HG02759 (cell line): ENCODE measurements around the gene NSL1.
A peak's percentile ranks its signal among the peaks of the same experiment; 100 is the strongest.
"Not testable (repeated sequence)": the region's sequence is repeated elsewhere in the genome, so short reads cannot be mapped to it uniquely, and the experiment has no call there.

ENCODE experiments used
- ATAC-seq: cut with Tn5 transposase; IDR thresholded peaks from one replicate; pipeline ENCODE4 v1.9.1; 2021; ENCODE audit warnings: mild to moderate bottlenecking, moderate library complexity; ENCODE audit not compliant: unreplicated experiment

The NSL1 gene

DNA sequence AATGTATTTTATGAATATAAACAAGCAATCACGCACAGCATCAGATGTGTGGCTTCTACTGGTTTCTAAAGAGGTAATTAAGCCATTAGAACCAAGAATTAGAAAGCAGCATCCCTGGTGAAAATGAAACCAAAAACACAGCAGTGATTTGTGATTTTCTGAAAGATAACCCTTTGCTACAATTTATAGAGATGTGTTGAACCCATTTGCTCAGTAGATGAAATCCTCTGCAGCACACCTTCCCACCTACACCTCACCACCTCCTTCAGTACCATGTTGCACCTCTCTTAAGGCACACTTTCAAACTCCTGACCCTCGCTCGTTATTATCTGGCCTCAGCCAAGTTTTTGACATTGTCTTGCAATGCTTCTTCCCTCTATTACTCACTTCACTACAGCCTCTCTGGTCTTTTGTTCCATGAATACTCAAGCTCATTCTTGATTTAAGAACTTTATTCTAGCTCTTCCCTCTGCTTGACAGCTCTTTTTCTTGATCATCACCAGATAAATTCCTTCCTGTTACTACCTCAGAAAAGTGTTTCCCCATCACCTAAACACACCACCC, 38.6 kb downstream of the NSL1 start:
- ATAC-seq: peak; percentile 34

DNA sequence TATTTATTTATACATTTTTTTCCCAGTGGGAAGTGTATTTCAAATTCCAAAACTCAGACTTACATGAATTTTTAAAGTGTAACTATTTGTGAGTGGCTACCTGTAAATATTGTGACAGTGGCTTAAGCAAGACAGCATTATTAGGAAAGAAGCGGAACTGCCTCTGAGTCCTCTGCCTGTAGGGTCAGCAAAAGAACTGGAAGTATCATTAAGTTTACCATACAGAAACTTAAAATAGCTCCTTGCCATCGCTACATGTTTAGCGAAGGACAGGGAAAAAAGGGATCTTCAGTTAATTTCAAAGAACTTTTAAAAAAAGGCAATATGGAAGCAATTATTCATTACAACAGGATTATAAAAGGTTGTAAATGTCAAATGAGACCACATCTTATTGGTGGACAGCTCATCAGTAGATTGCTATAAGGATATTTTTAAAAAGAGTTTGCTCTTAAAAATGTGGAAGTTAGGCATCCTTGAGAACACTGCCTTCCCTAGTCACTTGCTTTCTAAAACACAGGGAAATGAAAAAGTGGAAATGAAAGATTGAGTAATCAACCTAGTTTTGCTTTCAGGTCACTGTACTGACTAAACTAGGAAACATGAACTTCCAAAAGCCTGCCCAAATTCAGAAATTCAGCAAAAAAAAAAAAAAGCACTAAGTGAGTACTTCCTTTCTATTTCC, 39.2 kb downstream of the NSL1 start:
- ATAC-seq: peak; percentile 28

DNA sequence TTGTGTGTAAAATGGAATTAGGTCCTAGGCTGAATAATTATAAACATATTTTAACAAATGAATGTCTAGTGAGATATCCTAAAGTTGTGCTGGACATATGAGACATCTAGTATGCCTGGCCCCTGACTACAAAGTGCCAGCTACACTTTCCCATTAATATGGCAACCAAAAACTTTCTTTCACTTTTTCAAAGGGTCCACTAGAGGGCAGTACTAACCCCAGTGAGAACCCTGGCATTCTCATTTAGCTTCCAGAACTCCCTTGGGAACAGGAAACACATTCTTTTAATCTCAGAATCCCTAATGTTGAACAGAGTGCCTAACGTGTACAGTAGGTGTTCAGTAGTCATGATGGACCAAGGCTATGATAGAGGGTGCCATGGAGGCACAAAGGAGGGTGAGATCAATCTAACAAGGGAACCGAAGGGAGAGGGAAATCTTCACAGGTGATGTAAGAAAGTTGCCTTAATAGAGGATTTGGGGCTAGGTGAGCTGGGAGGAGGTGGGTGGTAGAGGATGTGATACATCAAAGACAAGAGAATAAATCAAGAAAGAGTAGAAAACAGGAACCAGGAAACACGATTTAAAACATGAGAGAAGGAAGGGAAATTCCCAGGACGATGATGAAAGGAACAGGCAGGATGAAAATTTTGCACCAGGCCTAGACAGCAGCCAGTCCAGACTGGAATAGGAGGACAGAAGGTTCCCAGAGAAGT, 41.6 kb downstream of the NSL1 start:
- no peak for ATAC-seq

DNA sequence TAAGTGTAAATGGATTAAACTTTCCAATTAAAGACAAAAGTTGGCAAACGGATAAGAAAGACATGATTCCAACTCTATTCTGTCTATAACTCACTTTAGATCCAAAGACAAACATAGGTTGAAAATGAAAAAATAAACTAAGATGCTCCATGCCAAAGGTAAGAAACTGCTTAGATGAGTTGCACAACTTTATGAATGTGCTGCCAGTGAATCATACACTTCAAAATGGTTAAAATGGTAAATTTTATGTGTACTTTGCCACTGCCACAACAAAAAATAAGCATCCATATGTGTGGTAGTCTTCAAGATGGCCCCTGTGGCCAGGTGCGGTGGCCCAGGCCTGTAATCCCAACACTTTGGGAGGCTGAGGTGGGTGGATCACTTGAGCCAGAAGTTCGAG, 45.0 kb downstream of the NSL1 start:
- ATAC-seq: no peak

DNA sequence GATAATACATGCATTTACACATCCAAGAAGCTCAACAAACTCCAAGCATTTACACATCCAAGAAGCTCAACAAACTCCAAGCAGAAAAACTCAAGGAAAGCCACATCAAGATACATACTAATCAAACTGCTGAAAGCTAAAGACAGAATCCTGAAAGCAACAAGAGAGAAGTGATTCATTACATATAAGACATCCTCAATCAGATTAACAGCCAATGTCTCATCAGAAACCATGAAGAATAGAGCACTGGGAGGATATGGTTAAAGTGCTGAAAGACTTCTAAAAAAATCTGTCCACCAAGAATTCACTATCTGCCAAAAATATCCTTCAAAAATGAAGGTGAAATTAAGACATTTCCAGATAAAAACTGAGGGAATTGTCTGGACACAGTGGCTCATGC, 46.3 kb downstream of the NSL1 start:
- no peak for ATAC-seq

DNA sequence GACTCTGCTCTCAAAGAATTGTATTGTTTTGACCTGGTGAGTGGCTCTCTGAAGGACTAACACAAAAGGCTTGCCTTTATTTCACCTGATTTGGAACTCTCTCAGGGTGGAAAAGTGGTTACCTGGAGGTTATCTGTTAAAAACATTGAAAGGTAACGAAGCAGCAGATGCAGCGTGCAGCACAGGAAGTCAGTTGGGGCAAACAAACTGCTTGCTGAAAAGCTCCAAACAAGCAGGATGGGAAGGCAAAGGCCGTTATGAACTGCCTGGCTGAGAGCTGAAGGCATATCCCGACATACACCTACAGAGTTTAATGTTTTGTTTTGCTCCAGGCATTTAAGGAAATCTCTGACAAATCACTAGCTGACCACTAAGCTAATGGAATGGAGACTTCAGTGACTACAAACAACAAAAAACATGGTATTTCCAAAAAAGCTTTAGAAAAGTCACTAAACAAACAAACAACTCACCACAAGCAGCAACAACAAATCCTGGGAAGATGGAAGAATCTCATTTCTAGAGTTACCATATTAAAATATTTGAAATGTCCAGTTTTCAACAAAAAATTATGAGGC, 47.6 kb downstream of the NSL1 start:
- ATAC-seq: no peak

DNA sequence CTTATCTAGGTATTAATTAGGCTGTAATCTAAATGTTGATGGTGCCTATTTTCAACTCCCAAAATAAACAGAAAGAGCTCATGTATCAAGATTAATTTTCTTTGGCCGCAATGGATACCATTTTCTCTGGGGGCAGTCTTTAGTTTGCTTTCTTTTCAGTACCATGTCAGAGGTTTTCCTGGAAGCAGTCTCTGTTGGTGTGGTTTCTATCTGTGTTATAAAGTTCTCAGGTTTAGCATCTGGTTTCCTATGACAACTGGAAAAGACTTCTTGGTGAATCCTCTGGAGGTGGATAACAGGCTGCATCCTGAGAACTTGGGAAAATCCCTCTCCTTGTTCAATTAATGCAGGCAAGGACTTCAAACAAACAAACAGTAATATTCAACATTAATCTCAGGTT, 53.2 kb downstream of the NSL1 start:
- no peak for ATAC-seq

DNA sequence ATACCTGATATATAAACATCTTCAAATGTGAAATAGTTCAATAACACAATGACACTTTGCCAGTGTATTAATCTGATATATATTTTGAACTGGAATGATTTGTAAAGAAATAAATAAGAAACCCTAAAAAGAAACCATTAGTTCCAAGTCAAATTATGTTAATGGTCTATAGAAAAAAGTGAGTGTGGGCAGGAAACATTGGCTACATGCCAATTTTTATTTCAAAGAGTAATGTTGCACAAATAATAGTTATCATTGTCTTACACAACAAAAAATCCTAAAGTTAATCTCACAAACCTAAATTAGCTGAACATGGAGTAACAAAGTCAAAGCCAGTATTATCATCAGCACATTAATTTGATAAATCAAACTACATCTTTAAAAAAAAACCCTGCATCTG, 54.0 kb downstream of the NSL1 start:
- ATAC-seq: no peak

DNA sequence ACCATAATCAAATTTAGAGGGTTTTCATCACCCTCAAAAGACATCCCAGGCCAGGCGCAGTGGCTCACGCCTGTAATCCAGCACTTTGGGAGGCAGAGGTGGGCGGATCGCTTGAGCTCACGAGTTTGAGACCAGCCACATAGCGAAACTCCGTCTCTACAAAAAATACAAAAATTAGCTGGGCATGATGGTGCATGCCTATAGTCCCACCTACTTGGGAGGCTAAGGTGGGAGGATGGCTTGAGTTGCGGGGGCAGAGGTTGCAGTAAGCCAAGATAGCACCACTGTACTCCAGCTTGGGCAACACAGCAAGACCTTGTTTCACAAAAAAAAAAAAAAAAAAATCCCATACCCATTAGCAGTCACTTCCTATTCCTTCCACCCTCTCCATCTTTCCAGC, 58.5 kb downstream of the NSL1 start:
- ATAC-seq: no peak

DNA sequence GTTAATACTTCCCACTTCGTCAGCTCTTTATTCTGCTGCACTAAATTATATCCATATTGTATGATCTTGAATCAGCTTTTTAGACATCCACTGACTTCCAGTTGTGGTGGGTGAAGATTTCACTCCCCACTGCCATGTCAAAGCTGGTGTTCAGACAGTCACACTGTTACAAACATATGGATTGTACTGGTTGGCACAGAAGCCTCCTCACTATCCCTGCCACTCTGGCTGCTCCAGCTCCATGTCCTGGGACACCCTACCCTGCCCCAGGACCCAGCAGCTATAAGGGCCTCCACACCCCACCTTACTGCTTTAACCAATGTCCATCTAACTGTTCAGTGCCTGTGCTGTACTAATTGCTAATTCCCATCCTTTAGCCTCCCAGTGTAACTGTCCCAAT, 59.9 kb downstream of the NSL1 start:
- ATAC-seq: no peak

DNA sequence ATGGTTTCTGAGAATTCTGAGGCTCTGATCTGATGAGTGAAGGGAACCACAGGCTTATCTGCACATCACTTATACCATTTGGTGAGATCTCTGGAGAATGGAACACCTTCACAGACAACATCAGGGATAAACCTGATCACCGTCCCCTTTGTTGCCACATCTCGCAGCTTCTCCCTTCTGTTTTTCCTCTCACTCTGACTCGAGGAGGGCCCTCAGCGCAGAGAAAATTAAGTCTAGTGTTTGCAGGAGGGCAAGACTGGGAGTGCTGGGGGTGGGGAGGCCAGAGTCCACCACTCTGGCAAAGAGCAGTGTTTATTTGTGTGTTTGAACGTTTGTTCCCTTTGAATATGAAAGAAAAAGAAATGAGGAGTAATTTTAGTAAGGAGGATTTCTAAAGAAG, 63.0 kb downstream of the NSL1 start:
- ATAC-seq: no peak

DNA sequence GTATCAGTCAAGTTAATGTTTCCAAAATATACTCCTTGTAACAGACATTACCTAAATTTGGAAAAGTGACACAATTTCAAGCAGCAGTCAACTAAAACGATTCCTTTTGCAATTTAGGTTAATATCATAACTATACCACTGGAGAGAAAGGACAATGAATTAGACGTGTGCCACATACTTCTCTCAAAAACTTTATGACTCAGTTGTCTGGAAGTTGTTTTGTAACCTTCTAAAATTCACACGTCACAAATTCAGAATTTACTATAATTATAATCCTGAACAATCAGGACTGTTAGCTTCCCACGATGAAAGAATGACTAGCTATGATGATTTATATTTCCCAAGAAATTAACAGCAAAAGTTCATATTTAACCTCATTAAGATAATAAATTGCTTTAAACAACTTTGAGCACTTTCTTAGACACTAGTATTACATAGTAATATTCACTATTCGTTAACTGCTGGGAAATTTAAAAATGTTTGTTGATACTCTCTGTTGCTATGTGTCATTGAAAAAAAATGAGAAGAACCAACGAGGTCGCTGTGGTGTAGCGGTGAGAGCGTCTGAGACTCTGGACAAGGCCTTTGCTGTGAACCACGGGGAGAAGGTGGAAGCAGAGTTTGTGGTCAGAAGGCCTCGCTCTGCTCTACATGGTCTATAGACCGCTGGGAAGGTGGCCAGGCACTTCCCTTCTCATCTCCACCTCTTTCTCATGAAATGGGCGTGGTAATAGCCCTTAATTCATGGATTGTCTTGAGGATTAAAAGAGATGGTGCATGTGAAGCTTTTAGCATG, 64.0 kb downstream of the NSL1 start:
- ATAC-seq: no peak

DNA sequence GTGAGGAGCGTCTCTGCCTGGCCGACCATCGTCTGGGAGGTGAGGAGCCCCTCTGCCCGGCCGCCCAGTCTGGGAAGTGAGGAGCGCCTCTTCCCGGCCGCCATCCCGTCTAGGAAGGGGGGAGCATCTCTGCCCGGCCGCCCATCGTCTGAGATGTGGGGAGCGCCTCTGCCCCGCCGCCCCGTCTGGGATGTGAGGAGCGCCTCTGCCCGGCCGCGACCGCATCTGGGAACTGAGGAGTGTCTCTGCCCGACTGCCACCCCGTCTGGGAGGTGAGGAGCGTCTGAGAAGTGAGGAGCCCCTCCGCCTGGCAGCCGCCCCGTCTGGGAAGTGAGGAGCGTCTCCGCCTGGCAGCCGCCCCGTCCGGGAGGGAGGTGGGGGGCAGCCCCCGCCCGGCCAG, 66.9 kb downstream of the NSL1 start:
- ATAC-seq: not testable (repeated sequence)

DNA sequence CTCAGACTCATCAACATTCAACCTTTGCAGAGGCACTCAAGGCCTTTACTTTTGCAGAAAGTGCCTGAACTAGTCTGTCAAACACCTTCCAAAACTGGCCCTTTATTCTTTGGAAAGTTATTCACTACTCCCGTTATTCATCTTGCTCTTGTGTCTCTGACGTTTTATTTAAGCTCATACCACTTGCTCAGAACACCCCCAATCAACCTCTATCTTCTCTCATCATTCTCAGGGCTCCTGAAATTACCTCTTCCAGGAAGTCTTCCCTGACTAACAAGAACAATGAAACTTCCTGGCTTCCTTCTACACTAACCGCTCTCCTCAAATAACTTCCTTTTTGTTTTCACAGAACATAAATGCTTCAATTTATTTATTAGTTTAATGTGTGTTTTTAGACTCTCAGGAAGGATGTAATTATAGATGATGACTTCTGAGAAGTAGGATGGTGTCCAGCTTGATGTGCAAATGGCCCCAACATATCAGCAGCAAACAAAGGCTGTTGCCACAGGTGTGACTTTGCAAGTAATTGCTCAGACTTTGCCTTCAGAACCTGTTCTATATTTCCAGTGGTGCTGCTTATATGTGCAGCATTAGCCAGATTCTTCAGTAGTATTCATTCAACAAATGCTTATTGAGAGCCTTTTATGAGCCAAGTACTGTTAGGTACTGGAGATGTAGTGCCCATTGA, 69.2 kb downstream of the NSL1 start:
- ATAC-seq: no peak

DNA sequence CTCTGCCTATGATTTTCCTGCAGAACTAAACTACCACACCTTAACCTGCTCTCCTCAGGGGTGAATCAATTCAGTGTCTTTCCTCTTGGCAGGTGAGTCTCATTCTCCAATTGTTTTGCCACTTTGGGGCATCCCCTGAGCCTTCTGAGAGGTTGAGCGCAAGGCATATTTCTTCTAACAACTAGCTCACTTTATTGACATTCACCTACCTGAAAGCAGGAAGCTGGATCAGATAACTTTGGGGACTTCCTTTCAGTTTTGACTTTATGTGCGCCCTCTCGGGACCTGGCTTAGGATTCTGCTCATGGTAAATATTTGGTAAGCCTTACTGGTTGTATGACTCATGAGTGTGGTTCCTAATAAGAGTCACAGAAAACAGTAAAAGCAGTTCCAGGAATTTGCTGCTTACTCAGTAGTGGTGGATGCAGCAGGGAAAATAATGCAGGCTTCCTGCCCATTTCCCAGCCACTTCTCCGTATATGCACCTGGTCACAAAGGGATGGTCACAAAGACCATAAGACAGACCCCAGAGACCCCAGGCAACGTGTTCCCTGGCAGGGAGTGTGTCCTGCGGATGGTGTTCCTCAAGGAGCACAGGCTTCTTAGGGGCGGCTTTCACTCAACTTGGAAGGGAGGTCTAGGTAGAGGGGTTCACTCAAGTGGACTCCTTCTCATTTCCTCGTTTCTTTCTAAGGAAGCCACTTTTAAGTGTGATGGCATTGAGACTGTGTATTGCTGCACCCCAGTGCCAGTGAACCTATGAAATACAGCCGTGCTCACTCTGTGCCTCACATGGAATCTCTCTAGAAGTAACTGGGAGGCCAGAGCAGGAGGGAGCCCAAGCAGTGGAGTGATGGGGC, 70.0 kb downstream of the NSL1 start:
- no peak for ATAC-seq

DNA sequence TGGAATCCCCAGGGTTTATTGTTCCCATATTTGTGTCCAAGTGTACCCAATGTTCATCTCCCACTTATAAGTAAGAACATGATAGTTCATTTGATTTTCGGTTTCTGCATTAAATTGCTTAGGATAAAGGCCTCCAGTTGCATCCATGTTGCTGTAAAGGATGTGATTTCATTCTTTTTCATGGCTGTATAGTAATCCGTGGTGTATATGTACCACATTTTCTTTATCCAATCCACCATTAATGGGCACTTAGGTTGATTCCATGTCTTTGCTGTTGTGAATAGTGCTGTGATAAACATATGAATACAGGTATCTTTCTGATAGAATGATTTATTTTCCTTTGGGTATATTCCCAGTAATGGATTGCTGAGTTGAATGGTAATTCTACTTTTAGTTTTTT, 71.9 kb downstream of the NSL1 start:
- no peak for ATAC-seq

DNA sequence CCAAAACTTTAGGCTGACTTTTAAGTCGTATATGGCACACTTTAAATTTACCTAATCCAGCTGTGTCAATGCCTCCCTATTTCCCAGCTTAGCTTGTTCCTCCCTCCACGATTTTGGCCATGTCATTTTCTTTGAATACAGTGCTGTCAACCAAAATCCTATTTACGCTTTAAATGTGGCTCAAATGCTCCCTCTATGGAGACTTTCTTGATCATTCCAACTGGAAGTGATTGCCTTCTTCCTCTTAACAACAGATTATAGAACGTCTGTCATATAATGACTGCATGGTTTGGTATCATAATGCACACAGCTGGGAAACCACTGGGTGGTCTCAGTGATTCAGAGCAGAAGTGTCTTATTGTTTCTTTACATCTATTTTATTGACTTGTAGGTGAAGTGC, 73.1 kb downstream of the NSL1 start:
- no peak for ATAC-seq

DNA sequence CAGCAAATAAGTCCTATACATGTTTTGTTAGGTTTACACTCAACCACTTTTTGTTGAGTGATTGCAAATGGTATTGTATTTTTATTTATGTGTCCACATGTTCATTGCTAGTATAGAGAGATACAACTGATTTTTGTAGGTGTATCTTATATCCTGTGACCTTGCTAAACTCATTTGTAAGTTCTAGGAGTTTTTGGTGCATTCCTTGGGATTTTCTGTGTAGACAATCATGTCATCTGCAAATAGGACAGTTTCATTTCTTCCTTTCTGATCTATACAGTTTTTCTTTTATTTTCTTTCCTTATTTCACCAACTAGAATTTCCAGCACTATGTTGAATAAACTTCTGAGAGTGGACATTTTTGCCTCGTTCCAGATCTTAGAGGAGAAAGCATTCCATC, 75.4 kb downstream of the NSL1 start:
- ATAC-seq: no peak

DNA sequence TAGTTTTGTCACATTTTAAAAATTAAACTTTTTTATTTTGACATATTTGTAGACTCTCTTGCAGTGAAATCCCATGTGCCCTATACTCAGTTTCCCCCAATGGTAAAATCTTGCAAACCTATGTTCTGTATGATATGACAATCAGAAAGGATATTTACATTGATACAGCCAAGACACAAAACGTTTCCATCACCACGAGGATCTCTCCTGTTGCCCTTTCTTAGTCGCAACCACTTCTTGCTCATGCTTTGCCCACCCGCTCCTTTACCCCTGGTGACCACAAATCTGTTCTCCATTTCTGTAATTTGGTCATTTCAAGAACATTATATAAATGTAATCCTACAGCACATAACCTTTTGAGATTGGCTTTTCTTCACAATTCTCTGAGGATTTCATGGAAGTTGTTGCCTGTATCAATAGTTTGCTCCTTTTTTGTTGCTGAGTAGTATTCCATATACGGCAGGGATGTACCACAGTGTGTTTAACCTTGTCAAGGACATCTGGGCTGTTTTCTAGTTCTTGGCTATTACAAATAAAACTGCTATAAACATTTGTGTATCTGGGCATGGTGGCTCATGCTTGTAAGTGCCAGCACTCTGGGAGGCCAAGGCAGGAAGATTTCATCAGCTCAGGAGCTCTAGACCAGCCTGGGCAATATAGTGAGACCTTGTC, 78.0 kb downstream of the NSL1 start:
- no peak for ATAC-seq
